HG03108 (cell line): ENCODE results near the gene ZNF202.
"Not testable (repeated sequence)": the region's sequence is repeated elsewhere in the genome, so short reads cannot be mapped to it uniquely, and the experiment has no call there.

Experiments
- ATAC-seq: cut with Tn5 transposase; IDR thresholded peaks from one replicate; pipeline ENCODE4 v1.9.1; 2021; ENCODE audit warnings: moderate library complexity; ENCODE audit not compliant: unreplicated experiment

Gene ZNF202

DNA sequence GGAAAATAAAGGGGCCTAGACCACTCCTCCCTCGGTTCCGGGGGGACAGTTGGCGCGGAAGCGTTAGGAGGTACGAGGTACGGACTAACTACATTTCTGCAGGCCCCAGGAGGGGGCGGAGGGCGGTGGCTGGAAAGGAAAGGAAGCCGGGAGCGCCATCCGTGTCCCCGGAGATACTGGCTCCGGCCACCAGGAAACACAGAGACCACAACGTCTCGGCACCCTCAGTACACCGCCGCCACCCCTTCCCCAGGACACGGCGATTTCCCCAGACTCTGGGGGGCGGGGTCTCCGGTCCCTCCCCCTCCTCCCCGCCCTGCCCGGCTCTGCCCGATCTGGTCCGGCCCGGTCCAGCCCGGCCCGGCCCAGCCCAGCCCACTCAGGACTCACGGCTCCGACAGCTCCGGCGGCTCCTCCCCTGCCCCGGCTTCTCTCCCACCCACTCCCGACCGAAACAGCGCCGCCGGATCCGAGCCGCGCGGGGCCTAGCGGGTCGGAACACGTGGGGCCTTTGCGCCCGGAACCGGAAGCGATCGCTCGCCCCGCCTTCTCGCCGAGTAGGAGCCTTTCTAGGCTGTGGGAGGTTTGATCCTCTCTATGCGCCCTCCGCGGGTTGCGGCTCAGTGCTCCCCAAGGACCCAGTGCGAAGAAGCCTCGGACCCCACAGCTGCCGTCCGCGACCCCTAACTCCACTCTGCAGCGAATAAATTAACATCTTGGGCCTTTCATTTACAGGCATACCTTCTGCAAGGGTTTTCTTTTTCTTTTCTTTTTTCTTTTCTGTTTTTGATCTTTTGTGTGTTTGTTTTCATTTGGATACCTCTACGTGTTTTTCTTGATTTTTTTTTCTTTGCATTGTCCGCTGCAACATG, at the start of gene ZNF202:
Gene ZNF202, minus strand, starts transcription at position 502 of the 872 bp plus-strand sequence. CDS start 10,772 bp downstream, outside the sequence.
- ATAC-seq, result peak; percentile 99

DNA sequence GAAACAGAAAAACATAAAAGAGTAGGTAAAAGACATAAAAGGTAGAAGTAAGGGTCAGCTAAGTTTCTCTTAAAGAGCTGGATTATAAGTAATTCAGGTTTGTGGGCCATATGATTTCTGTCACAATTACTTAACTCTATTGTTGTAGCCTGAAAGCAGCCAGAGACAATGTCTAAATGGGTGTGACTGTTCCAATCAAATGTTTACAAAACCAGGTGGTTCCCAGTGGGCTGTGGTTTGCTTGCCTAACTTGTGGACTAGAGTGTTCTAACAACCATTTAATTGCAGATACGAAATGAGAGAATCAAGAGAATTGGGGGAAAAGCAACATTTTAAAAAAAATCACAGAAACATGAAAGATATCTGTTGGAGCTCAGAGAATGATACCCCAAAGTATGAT, 42.1 kb upstream of the ZNF202 start:
- no peak for ATAC-seq

DNA sequence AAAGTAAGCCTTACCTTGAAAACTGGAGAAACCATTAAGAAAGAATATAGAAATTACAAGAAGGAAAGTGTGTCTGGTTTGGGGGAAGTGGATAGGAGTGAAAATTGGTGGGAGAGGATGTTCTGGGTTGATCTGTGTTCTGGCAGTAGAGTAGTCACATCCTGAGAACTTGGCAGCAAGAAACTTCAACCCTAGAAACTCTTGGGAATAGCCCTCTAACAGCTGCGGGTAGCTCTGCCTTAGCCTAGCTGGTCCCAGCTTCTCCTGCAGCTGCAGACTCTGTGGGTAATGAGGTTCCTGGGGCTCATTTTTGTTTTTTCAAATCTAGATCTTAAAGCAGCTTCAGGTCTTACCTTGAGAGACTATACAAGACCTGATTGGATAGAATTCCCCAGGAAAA, 37.1 kb upstream of the ZNF202 start:
- no peak for ATAC-seq

DNA sequence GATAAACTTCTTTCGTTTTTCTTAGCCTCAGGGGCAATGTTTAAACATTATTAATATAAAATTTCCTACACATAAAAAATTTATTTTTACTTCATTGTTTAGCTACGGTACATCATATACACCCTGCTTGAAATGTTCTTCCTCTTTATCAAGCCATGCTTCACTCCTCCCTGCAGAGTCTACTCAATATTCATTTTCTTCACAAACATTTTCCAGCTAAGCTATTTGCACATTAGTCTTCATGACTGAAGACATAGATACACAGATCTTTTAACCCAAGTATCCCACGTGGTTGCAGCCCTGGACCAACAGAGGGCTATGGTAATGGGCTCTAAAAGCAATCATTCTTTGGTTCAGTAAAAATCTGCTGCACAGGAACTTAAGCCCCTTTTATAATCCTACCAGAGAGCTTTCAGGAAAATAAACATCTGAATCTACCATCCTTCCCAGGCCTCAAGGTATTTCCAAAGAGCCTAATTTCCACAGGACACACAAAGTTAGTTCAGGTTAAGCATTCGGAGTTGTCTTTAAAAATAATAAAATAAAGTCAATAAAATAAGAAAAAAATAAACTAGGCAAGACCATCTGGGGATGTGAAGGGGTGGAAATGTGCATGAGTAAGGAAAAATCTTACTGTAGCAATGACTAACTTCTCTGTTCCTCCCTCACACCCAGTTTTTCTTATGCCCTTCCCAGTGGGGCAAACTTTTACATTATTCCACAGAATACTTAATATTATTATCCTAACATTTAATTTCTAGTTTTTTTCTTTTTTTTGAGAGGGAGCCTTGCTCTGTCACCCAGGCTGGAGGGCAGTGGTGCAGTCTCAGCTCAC, 34.5 kb upstream of the ZNF202 start:
- ATAC-seq, result no peak

GRCh38 chr11:123775289-123775688, 33.8 kb upstream of the ZNF202 start:
- no peak for ATAC-seq

- no peak for ATAC-seq
Measured at GRCh38 chr11:123773959-123774358, 32.5 kb upstream of the ZNF202 start.

DNA sequence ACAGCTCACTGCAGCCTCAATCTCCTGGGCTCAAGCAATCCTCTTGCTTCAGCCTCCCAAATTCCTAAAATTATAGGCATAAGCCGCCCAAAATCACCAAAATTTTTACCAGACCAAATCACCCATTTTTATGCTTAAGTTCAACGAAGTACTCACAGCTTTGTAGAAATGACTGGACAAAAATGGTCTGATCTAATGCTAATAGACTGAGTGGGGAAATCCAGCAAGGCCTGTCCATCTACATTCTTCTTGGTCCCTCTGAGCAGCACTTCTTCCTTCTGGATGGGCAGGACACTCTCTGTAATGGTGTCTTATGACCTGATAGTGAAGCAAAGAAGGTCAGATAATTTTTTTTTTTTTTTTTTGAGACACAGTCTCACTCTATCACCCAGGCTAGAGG, 31.6 kb upstream of the ZNF202 start:
- no peak for ATAC-seq

- ATAC-seq, result no peak
Measured at GRCh38 chr11:123771664-123772063, 30.2 kb upstream of the ZNF202 start.

DNA sequence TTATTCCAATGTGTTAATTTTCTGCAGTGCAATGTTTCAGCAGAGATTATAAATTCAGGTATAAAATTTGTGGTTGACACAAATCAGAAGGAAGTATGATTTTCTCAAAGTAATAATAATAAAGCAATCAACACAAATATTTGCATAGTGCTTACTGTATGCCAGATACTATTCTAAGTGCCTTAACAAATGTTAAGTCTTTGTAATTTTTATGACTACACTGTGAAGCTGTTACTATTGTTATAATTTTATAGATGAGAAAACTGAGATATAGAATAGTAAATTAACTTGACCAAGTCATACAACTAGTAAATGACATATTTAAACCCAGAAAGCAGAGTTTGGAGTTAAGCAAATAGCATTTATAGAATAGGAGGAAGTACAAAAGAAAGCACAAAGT, 29.3 kb upstream of the ZNF202 start:
- ATAC-seq, result no peak

- no peak for ATAC-seq
Measured at GRCh38 chr11:123765601-123766000, 24.1 kb upstream of the ZNF202 start.

DNA sequence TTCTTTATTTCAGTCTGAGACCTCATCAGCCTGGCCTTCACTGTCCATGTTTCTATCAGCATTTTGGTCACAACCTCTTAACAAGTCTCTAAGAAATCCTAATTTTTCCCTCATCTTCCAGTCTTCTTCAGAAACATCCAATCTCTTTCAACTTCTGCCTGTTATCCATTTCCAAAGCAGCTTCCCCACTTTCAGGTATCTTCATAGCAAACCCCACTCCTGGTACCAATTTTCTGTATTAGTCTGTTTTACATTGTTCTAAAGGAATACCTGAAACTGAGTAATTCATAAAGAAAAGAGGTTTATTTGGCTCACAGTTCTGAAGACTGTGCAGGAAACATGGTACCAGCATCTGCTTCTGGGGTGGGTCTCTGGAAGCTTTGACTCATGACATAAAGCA, 21.0 kb upstream of the ZNF202 start:
- ATAC-seq, result no peak

- ATAC-seq, result peak; percentile 71
Measured at GRCh38 chr11:123760894-123761293, 19.4 kb upstream of the ZNF202 start.

DNA sequence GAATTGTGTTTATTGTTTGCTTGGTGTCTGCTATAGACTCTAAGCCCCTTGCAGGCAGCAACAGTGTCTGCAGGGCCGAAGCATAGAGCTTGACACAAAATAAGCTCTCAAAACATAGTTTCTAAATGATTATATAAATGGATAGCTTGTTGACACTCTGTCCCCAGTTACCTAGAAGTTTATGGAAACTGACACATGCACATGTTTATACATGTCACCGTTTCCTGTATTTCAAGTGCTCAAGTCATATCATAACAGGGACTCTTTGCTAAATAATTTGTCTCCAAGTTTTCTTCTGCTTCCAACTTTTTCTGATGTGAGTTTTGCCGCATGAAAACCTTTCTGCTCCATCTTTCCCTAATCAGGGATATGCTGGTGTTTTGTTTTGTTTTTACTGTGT, 16.5 kb upstream of the ZNF202 start:
- ATAC-seq, result no peak

- no peak for ATAC-seq
Measured at GRCh38 chr11:123755813-123756212, 14.4 kb upstream of the ZNF202 start.

DNA sequence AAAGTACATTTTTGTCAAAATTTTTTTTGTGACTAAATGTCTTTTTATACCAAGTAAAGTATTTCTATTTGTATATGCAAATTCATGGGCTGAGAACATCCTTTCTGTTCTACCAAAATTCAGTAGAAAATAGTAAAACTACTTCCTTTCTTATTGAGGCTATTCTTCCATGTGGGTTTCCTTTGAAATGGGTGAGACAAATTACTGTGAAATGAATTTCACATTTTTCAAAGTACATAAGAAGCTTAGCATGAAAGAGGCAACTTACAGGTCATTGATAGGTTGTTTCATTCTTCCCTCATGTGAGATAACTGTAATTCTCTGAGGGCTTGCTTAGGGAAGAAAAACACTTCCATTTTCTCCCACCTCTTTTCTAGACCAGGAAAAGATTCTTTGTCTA, 13.9 kb upstream of the ZNF202 start:
- no peak for ATAC-seq

- no peak for ATAC-seq
Measured at GRCh38 chr11:123754101-123754568, 12.7 kb upstream of the ZNF202 start, which contains the start of gene OR6X1. Gene OR6X1, minus strand, starts transcription at chr11:123754518. Its CDS starts 0 bp downstream, at chr11:123754518.

DNA sequence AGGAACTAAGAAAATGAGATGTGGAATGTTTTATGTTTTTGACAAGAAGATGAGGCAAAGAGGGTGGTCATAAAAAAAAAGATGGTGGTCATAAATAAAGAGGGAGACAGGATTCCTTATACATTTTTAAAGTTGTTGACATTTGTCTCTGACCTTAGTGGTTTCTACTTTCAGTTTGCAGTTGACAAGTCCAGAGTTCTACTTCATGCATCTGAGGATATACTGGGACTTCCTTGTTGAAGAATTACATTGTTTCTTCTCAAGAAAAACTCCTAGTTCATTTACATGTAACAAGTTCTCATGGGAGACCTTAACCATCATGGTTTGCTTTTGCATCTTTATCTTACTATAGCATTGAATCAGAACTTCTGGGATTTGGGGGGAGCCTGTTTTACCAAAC, 11.7 kb upstream of the ZNF202 start:
- no peak for ATAC-seq

DNA sequence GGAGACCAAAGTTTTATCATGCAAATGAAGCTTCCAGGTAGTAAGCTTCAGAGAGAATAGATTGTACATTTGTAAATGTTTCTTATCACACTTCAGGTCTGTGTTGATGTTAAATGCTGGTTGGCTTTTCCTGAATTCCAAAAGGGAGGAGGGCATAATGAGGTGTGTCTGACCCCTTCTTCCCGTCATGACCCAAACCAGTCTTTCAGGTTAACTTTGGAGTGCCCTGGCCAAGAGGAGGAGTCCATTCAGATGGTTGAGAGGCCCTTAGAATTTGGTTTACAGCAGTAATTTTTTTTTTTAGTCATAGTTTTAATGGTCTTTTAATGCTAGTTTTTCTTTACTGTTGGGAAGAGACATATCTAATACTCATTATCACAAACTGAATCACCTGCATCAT, 10.3 kb upstream of the ZNF202 start:
- ATAC-seq, result no peak

DNA sequence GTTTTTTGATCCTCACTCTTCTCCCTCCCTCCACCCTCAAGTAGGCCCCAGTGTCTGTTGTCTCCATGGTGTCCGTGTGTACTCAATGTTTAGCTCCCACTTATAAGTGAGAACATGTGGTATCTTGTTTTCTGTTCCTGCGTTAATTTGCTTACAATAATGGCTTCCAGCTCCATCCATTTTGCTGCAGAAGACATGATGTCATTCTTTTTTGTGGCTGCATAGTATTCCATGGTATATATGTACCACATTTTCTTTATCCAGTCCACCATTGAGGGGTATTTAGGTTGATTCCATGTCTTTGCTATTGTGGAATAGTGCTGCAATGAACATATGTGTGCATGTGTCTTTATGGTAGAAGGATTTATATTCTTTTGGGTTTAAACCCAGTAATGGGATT, 6.9 kb upstream of the ZNF202 start:
- ATAC-seq, result not testable (repeated sequence)

GRCh38 chr11:123745764-123746451, 4.4 kb upstream of the ZNF202 start:
- no peak for ATAC-seq

GRCh38 chr11:123742724-123743120, 1.3 kb upstream of the ZNF202 start:
- ATAC-seq, result no peak
